Measurements from ENCODE around the gene ESM1. TPM values are rescaled to one million over a fixed set of nuclear protein-coding genes. Genes with fewer than 3 reads are reported as not detected.
"Not testable (repeated sequence)": the region's sequence is repeated elsewhere in the genome, so short reads cannot be mapped to it uniquely, and the experiment has no call there.

ESM1 gene
- total RNA-seq, 1 experiment from 2014 or later = not detected

- Histone ChIP-seq H3K4me1 (no peaks in the 10 kb centered on the region), H3K4me3 (ENCODE audit: low read depth, low read length) (no peak overlapping the region), H3K9me3 (no peaks in the 10 kb centered on the region), H3K36me3 (ENCODE audit: control insufficient read depth, insufficient read depth, low read length) (no peaks in the 10 kb centered on the region), H3K27me3 (replicated peaks; ENCODE audit: control insufficient read depth, insufficient read depth, low read length) (no peaks in the 10 kb centered on the region)
- H3K4me3 Mint-ChIP-seq (ENCODE audit: unreplicated experiment) = no peak overlapping the region
- no peak for TF ChIP-seq CTCF (IDR thresholded peaks at IDR 0.05; ENCODE audit: insufficient read depth in 1 of 2, low read depth in 1 of 2, low read length in 1 of 2, severe bottlenecking in 1 of 2, unreplicated experiment in 1 of 2)
- no peak for DNase-seq
- intact Hi-C loops (cut with micrococcal nuclease; ENCODE audit: unreplicated experiment) = no loop called here
- no peaks in the 10 kb centered on the region for H3K9me3 Mint-ChIP-seq (ENCODE audit: unreplicated experiment)
- no peak overlapping the region for H3K27ac Mint-ChIP-seq (ENCODE audit: unreplicated experiment)
- BruUV-seq (replicated peaks) = no TSS peak
- CTCF ChIA-PET = no interaction called here
- POLR2A ChIA-PET = no interaction called here
- no peaks in the 10 kb centered on the region for H3K36me3 Mint-ChIP-seq (ENCODE audit: insufficient read depth, unreplicated experiment)
- H3K4me1 Mint-ChIP-seq (ENCODE audit: low read depth, unreplicated experiment) = no peaks in the 10 kb centered on the region
- H3K27me3 Mint-ChIP-seq (ENCODE audit: insufficient read depth, unreplicated experiment) = peaks cover 17% of the 10 kb centered on the region
These were observed 19.3 kb upstream of the ESM1 start for GRCh38 chr5:55004729-55005128.

- no peaks in the 10 kb centered on the region for H3K4me1 ChIP-seq
- H3K9me3 ChIP-seq = no peaks in the 10 kb centered on the region
- ChIA-PET CTCF (no interaction called here), POLR2A (no interaction called here)
- BruUV-seq (replicated peaks) = no TSS peak
- Mint-ChIP-seq H3K4me3 (ENCODE audit: unreplicated experiment) (no peak overlapping the region), H3K27me3 (ENCODE audit: insufficient read depth, unreplicated experiment) (peaks cover 15% of the 10 kb centered on the region), H3K4me1 (ENCODE audit: low read depth, unreplicated experiment) (no peaks in the 10 kb centered on the region), H3K27ac (ENCODE audit: unreplicated experiment) (no peak overlapping the region), H3K36me3 (ENCODE audit: insufficient read depth, unreplicated experiment) (no peaks in the 10 kb centered on the region), H3K9me3 (ENCODE audit: unreplicated experiment) (no peaks in the 10 kb centered on the region)
- H3K4me3 ChIP-seq (ENCODE audit: low read depth, low read length) = no peak overlapping the region
- no peaks in the 10 kb centered on the region for H3K27me3 ChIP-seq (replicated peaks; ENCODE audit: control insufficient read depth, insufficient read depth, low read length)
- intact Hi-C loops (cut with micrococcal nuclease; ENCODE audit: unreplicated experiment) = no loop called here
- no peaks in the 10 kb centered on the region for H3K36me3 ChIP-seq (ENCODE audit: control insufficient read depth, insufficient read depth, low read length)
- no peak for DNase-seq
- TF ChIP-seq CTCF (IDR thresholded peaks at IDR 0.05; ENCODE audit: insufficient read depth in 1 of 2, low read depth in 1 of 2, low read length in 1 of 2, severe bottlenecking in 1 of 2, unreplicated experiment in 1 of 2) = no peak
These were observed 18.2 kb upstream of the ESM1 start for GRCh38 chr5:55003432-55004065.

GRCh38 chr5:55002166-55002565, 16.8 kb upstream of the ESM1 start:
- BruUV-seq (replicated peaks); H3K4me3 Mint-ChIP-seq (ENCODE audit: unreplicated experiment); H3K9me3 Mint-ChIP-seq (ENCODE audit: unreplicated experiment); DNase-seq; H3K9me3 ChIP-seq; H3K27ac Mint-ChIP-seq (ENCODE audit: unreplicated experiment); H3K27me3 ChIP-seq (replicated peaks; ENCODE audit: control insufficient read depth, insufficient read depth, low read length); H3K4me1 ChIP-seq; H3K4me1 Mint-ChIP-seq (ENCODE audit: low read depth, unreplicated experiment); CTCF ChIA-PET; H3K36me3 Mint-ChIP-seq (ENCODE audit: insufficient read depth, unreplicated experiment); intact Hi-C loops (cut with micrococcal nuclease; ENCODE audit: unreplicated experiment); H3K4me3 ChIP-seq (ENCODE audit: low read depth, low read length); H3K36me3 ChIP-seq (ENCODE audit: control insufficient read depth, insufficient read depth, low read length); POLR2A ChIA-PET: not testable (repeated sequence)
- peaks cover 18% of the 10 kb centered on the region for H3K27me3 Mint-ChIP-seq (ENCODE audit: insufficient read depth, unreplicated experiment)

GRCh38 chr5:54997081-54997480, 11.7 kb upstream of the ESM1 start:
- Mint-ChIP-seq H3K9me3 (ENCODE audit: unreplicated experiment) (no peaks in the 10 kb centered on the region), H3K36me3 (ENCODE audit: insufficient read depth, unreplicated experiment) (no peaks in the 10 kb centered on the region), H3K27ac (ENCODE audit: unreplicated experiment) (no peak overlapping the region), H3K4me1 (ENCODE audit: low read depth, unreplicated experiment) (peaks cover 10% of the 10 kb centered on the region), H3K4me3 (ENCODE audit: unreplicated experiment) (no peak overlapping the region), H3K27me3 (ENCODE audit: insufficient read depth, unreplicated experiment) (peaks cover 14% of the 10 kb centered on the region)
- CTCF ChIA-PET = interaction anchor here (1.7 kb wide), 1 partner anchor 53 kb away, joined by 4 read pairs; no protein-coding TSS in a partner anchor
- Histone ChIP-seq H3K4me3 (ENCODE audit: low read depth, low read length) (no peak overlapping the region), H3K4me1 (no peaks in the 10 kb centered on the region), H3K27me3 (replicated peaks; ENCODE audit: control insufficient read depth, insufficient read depth, low read length) (no peaks in the 10 kb centered on the region), H3K9me3 (no peaks in the 10 kb centered on the region), H3K36me3 (ENCODE audit: control insufficient read depth, insufficient read depth, low read length) (no peaks in the 10 kb centered on the region)
- intact Hi-C loops (cut with micrococcal nuclease; ENCODE audit: unreplicated experiment) = no loop called here
- no TSS peak for BruUV-seq (replicated peaks)
- POLR2A ChIA-PET = no interaction called here
- TF ChIP-seq CTCF (IDR thresholded peaks at IDR 0.05; ENCODE audit: insufficient read depth in 1 of 2, low read depth in 1 of 2, low read length in 1 of 2, severe bottlenecking in 1 of 2, unreplicated experiment in 1 of 2) = no peak
- DNase-seq = no peak
